ENCODE results near the gene SLC24A3.

SLC24A3 gene

DNA sequence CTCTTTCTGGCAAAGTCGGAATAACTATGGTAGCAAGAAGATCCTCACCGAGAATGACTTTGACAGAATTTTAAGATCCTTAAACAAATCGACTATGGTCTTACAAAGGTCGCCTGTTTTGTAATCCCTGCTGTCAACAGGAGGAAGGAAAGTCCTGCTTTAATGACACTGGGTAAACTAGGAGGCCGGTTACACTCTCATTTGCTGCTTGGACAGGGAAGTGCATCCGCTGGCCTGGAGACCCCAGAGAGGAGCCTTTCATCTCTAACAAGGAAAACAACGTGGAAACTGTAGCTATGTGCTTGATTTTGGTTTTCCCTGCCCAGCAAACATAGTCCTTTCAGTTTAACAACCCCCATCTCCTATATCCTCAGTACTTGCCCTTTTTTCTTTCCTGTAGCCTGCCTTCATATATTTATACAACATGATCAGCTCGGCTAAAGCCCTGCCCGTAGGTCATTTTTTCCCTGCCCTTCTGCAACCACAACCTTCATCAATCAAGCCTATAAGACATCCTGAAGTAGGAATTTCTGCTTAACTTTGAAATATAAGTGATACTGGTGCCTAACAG is 448.5 kb downstream of the SLC24A3 start:
- no peak overlapping the region for H3K23ac ChIP-seq (ENCODE audit: low read length)
- H3K18ac ChIP-seq (ENCODE audit: low read length), result no peak overlapping the region
- no peak overlapping the region for H2AFZ ChIP-seq (ENCODE audit: insufficient read depth, low read length, poor library complexity)
- H3K27me3 ChIP-seq (ENCODE audit: insufficient read depth, low read length), result no peaks in the 10 kb centered on the region
- no peak overlapping the region for H4K8ac ChIP-seq (ENCODE audit: low read depth, low read length)
- no peaks in the 10 kb centered on the region for H3K79me1 ChIP-seq (ENCODE audit: low read length)
- no peak overlapping the region for H3K27ac ChIP-seq (ENCODE audit: low read depth, low read length)
- H2BK120ac ChIP-seq (ENCODE audit: insufficient read depth, low read length, poor library complexity), result no peak overlapping the region
- no peak overlapping the region for H3K14ac ChIP-seq (ENCODE audit: low read length)
- H3K9ac ChIP-seq (ENCODE audit: low read length), result no peak overlapping the region
- no peak overlapping the region for H4K91ac ChIP-seq (ENCODE audit: low read depth, low read length)
- H2BK5ac ChIP-seq (ENCODE audit: low read depth, low read length, poor library complexity), result no peak overlapping the region
- H3K4me3 ChIP-seq (ENCODE audit: low read depth, low read length), result no peak overlapping the region
- H2BK12ac ChIP-seq (ENCODE audit: low read length), result no peak overlapping the region
- no peaks in the 10 kb centered on the region for H3K4me1 ChIP-seq (ENCODE audit: control insufficient read depth in 1 of 2, insufficient read depth in 2 of 2, low read length in 2 of 2)
- DNase-seq, result no peak
- WGBS (ENCODE audit: extremely low coverage, insufficient coverage, insufficient read length), result no CpG with 5 or more reads among the region's 9 CpGs
- no peaks in the 10 kb centered on the region for H3K9me3 ChIP-seq (ENCODE audit: insufficient read depth, low read depth, low read length)
- no peaks in the 10 kb centered on the region for H3K36me3 ChIP-seq (ENCODE audit: control insufficient read depth in 1 of 2, insufficient read depth in 2 of 2, low read length in 2 of 2)
- no peak overlapping the region for H2AK5ac ChIP-seq (ENCODE audit: low read length)
- H3K4ac ChIP-seq (ENCODE audit: low read depth, low read length), result no peak overlapping the region
- H4K12ac ChIP-seq (ENCODE audit: low read depth, low read length), result no peak overlapping the region
- H3K79me2 ChIP-seq (ENCODE audit: control insufficient read depth, insufficient read depth, low read length, poor library complexity), result no peaks in the 10 kb centered on the region
- no peak overlapping the region for H3K4me2 ChIP-seq (ENCODE audit: low read length)

DNA sequence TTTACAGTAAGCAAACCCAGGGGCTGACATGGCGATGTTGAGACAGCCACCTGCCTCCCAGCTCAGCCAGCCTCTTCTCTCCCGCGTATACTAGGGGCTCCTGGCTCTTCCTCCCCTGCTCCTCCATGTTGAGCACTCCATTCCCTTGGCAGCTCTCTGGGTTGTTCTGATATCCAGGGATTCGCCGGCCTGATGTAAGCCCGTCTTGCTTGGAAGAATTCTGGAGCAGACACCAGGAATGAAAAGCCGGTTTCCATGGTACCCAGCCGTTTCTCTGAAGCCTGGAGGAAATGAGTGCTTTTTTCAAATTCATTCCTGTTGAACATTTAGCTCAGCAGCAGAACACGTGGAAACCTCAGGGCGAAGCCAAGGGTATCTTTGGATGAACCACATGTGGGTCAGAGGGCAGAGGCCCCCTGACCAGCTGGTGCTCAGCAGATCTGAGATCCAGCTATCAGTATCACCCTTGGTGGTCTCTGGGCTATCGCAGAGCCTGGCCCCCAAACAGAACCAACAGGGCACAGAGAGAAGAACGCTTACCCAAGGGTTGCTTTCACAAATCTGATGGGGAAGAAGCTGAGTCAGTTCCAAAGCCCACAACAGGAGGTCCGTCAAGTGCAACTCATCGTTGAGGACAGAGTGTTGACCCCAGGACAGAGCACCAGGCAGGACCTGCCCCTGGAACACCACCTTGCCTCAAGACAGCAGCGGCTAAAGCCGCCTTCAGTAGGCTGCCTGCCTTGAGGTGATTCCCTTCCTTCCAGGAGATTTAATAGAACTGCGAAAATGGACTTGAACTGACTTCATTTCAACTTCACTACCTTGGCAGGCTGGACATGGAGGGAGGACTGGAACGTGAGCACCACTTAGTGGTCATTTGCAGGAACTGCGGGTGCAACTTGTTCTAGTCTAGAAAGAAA is 449.5 kb downstream of the SLC24A3 start:
- peak overlapping the region; percentile 17 for H2AFZ ChIP-seq (ENCODE audit: insufficient read depth, low read length, poor library complexity)
- no peaks in the 10 kb centered on the region for H3K9me3 ChIP-seq (ENCODE audit: insufficient read depth, low read depth, low read length)
- H3K79me2 ChIP-seq (ENCODE audit: control insufficient read depth, insufficient read depth, low read length, poor library complexity), result no peaks in the 10 kb centered on the region
- no peaks in the 10 kb centered on the region for H3K79me1 ChIP-seq (ENCODE audit: low read length)
- no peak overlapping the region for H2BK12ac ChIP-seq (ENCODE audit: low read length)
- H3K9ac ChIP-seq (ENCODE audit: low read length), result no peak overlapping the region
- H2BK120ac ChIP-seq (ENCODE audit: insufficient read depth, low read length, poor library complexity), result no peak overlapping the region
- H4K12ac ChIP-seq (ENCODE audit: low read depth, low read length), result no peak overlapping the region
- no peak overlapping the region for H2BK5ac ChIP-seq (ENCODE audit: low read depth, low read length, poor library complexity)
- no peak overlapping the region for H3K14ac ChIP-seq (ENCODE audit: low read length)
- no CpG with 5 or more reads among the region's 19 CpGs for WGBS (ENCODE audit: extremely low coverage, insufficient coverage, insufficient read length)
- H3K18ac ChIP-seq (ENCODE audit: low read length), result no peak overlapping the region
- H4K8ac ChIP-seq (ENCODE audit: low read depth, low read length), result no peak overlapping the region
- H3K23ac ChIP-seq (ENCODE audit: low read length), result no peak overlapping the region
- no peak overlapping the region for H4K91ac ChIP-seq (ENCODE audit: low read depth, low read length)
- no peak overlapping the region for H3K4me2 ChIP-seq (ENCODE audit: low read length)
- H3K36me3 ChIP-seq (ENCODE audit: control insufficient read depth in 1 of 2, insufficient read depth in 2 of 2, low read length in 2 of 2), result no peaks in the 10 kb centered on the region
- peak; percentile 56 to 89 for DNase-seq
- H3K4me3 ChIP-seq (ENCODE audit: low read depth, low read length), result no peak overlapping the region
- no peak overlapping the region for H3K4ac ChIP-seq (ENCODE audit: low read depth, low read length)
- no peaks in the 10 kb centered on the region for H3K4me1 ChIP-seq (ENCODE audit: control insufficient read depth in 1 of 2, insufficient read depth in 2 of 2, low read length in 2 of 2)
- no peak overlapping the region for H2AK5ac ChIP-seq (ENCODE audit: low read length)
- no peak overlapping the region for H3K27ac ChIP-seq (ENCODE audit: low read depth, low read length)
- no peaks in the 10 kb centered on the region for H3K27me3 ChIP-seq (ENCODE audit: insufficient read depth, low read length)

DNA sequence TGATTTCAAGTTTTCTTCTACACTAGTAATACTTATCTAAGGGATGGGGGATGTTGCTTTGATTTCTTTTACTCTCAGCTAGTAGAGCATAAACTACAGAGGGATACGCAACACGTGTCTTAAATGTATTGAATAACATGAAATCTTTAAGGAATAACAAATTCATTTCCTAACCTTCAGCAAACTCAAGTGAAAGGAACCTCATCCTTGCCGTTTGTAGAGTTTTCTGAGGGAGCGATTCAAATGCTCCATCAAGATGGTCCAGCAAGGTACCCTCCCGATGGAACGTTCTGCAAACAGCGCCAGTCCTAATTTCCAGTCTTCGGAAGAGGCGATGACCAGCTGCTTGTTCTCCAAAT is 450.2 kb downstream of the SLC24A3 start:
- no peak overlapping the region for H3K4me3 ChIP-seq (ENCODE audit: low read depth, low read length)
- H3K36me3 ChIP-seq (ENCODE audit: control insufficient read depth in 1 of 2, insufficient read depth in 2 of 2, low read length in 2 of 2), result no peaks in the 10 kb centered on the region
- H2BK12ac ChIP-seq (ENCODE audit: low read length), result no peak overlapping the region
- H3K79me2 ChIP-seq (ENCODE audit: control insufficient read depth, insufficient read depth, low read length, poor library complexity), result no peaks in the 10 kb centered on the region
- H3K4me1 ChIP-seq (ENCODE audit: control insufficient read depth in 1 of 2, insufficient read depth in 2 of 2, low read length in 2 of 2), result no peaks in the 10 kb centered on the region
- no peak overlapping the region for H3K27ac ChIP-seq (ENCODE audit: low read depth, low read length)
- H2AFZ ChIP-seq (ENCODE audit: insufficient read depth, low read length, poor library complexity), result no peak overlapping the region
- H4K91ac ChIP-seq (ENCODE audit: low read depth, low read length), result no peak overlapping the region
- no peaks in the 10 kb centered on the region for H3K79me1 ChIP-seq (ENCODE audit: low read length)
- no peak overlapping the region for H4K12ac ChIP-seq (ENCODE audit: low read depth, low read length)
- DNase-seq, result no peak
- no peak overlapping the region for H3K18ac ChIP-seq (ENCODE audit: low read length)
- H3K27me3 ChIP-seq (ENCODE audit: insufficient read depth, low read length), result no peaks in the 10 kb centered on the region
- no peak overlapping the region for H2BK5ac ChIP-seq (ENCODE audit: low read depth, low read length, poor library complexity)
- H3K4ac ChIP-seq (ENCODE audit: low read depth, low read length), result no peak overlapping the region
- no peak overlapping the region for H3K14ac ChIP-seq (ENCODE audit: low read length)
- H2AK5ac ChIP-seq (ENCODE audit: low read length), result no peak overlapping the region
- H3K4me2 ChIP-seq (ENCODE audit: low read length), result no peak overlapping the region
- H3K23ac ChIP-seq (ENCODE audit: low read length), result no peak overlapping the region
- H3K9ac ChIP-seq (ENCODE audit: low read length), result no peak overlapping the region
- WGBS (ENCODE audit: extremely low coverage, insufficient coverage, insufficient read length), result no CpG with 5 or more reads among the region's 9 CpGs
- H3K9me3 ChIP-seq (ENCODE audit: insufficient read depth, low read depth, low read length), result no peaks in the 10 kb centered on the region
- H4K8ac ChIP-seq (ENCODE audit: low read depth, low read length), result no peak overlapping the region
- no peak overlapping the region for H2BK120ac ChIP-seq (ENCODE audit: insufficient read depth, low read length, poor library complexity)

DNA sequence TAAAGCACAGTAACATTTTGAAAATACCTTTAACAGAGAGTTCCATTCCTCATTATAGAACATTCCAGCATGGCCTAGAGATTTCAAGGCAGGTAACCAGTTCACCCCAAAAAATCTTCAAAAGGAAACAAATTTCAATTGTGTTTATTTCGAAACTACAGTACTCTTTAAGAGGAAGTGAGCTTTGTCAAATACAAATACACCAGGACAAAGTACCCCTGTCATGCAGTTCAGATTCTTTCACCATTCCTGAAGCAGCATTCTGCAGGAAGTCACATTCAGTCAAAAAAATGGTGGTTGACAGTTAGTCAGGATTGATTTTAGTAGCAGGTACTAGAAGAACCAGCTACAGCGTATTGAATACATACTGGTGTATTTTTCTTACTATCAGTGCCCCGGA is 456.0 kb downstream of the SLC24A3 start:
- Histone ChIP-seq H3K27ac (ENCODE audit: low read depth, low read length) (no peak overlapping the region), H3K27me3 (ENCODE audit: insufficient read depth, low read length) (no peaks in the 10 kb centered on the region), H3K4me3 (ENCODE audit: low read depth, low read length) (no peak overlapping the region), H2AFZ (ENCODE audit: insufficient read depth, low read length, poor library complexity) (no peak overlapping the region), H4K8ac (ENCODE audit: low read depth, low read length) (no peak overlapping the region), H3K4me1 (ENCODE audit: control insufficient read depth in 1 of 2, insufficient read depth in 2 of 2, low read length in 2 of 2) (no peaks in the 10 kb centered on the region), H2BK5ac (ENCODE audit: low read depth, low read length, poor library complexity) (no peak overlapping the region), H4K91ac (ENCODE audit: low read depth, low read length) (no peak overlapping the region), H3K9me3 (ENCODE audit: insufficient read depth, low read depth, low read length) (no peaks in the 10 kb centered on the region), H2BK120ac (ENCODE audit: insufficient read depth, low read length, poor library complexity) (no peak overlapping the region), H3K18ac (ENCODE audit: low read length) (no peak overlapping the region), H3K36me3 (ENCODE audit: control insufficient read depth in 1 of 2, insufficient read depth in 2 of 2, low read length in 2 of 2) (no peaks in the 10 kb centered on the region), H2AK5ac (ENCODE audit: low read length) (no peak overlapping the region), H2BK12ac (ENCODE audit: low read length) (no peak overlapping the region), H3K4ac (ENCODE audit: low read depth, low read length) (no peak overlapping the region), H3K14ac (ENCODE audit: low read length) (no peak overlapping the region), H3K79me2 (ENCODE audit: control insufficient read depth, insufficient read depth, low read length, poor library complexity) (no peaks in the 10 kb centered on the region), H3K9ac (ENCODE audit: low read length) (no peak overlapping the region), H3K4me2 (ENCODE audit: low read length) (no peak overlapping the region), H3K23ac (ENCODE audit: low read length) (no peak overlapping the region), H4K12ac (ENCODE audit: low read depth, low read length) (no peak overlapping the region), H3K79me1 (ENCODE audit: low read length) (no peaks in the 10 kb centered on the region)
- no peak for DNase-seq
- WGBS (ENCODE audit: extremely low coverage, insufficient coverage, insufficient read length), result no CpG with 5 or more reads among the region's 3 CpGs
